ENCODE data around the gene KERA. TPM values are rescaled to one million over a fixed set of nuclear protein-coding genes. Genes with fewer than 3 reads are reported as not detected.
"Not testable (repeated sequence)": the region's sequence is repeated elsewhere in the genome, so short reads cannot be mapped to it uniquely, and the experiment has no call there.

KERA gene, protein sequence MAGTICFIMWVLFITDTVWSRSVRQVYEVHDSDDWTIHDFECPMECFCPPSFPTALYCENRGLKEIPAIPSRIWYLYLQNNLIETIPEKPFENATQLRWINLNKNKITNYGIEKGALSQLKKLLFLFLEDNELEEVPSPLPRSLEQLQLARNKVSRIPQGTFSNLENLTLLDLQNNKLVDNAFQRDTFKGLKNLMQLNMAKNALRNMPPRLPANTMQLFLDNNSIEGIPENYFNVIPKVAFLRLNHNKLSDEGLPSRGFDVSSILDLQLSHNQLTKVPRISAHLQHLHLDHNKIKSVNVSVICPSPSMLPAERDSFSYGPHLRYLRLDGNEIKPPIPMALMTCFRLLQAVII
- total RNA-seq, result not detected
- long read RNA-seq, result 0 reads

DNA sequence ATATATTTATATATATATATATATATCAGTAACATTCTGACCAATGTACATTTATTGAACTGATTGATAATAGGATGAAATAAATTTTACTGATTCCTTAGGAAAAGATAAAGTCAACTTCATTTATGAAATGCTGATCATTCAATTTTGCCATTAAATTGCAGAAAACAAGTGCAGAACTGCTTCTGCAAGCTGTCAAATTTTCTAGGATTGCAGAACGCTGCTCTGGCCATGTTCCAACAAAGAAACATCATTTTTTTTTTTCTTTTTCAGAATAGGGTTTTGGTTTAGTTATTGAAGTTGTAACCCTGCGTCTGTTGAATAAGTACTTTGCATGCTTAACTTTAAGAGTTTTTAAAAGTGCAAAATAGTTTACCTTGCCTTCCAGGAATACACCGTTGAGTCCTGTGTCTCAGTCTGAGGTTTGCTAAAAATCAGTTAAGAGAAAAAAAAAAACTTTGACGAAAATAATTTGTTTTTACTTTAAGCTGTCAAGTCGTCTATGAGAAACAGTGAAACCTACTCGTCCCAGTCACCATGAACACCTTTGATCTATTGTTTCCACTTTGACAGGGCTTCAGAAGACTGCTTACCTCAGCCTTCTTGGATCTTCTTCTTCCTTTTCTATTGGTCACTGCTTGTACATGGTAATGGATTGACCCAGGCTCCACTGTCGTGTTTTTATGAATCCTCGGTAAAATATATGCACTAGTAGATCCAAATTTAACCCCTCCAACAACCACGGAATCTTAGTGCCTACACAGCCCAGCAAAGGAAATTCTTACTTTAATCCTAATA, at the start of gene KERA:
Gene KERA (minus strand): TSS at position 657 of the 798 bp plus-strand sequence. CDS start 1,743 bp downstream, outside the sequence.
- no peak for DNase-seq (ENCODE audit: low spot score)

DNA sequence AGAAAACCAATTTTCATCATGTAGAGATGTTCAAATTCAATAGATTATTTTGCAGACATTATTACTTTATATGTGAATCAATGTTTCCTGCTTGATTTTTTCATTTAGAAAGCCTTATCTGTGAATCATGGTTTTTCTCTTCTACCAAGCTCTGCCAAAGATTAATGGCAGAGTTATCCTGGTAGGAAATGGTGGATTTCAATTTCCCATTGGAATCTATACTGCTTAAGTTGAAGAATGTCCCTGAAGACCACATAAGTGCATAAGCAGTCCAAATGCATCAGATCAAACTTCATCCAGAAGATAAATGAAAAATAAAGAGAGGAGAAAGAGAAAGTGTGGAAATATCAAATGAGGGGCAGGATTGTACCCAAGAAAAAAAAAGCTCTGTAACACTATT, 48.5 kb upstream of the KERA start:
- DNase-seq (ENCODE audit: low spot score), result no peak

DNA sequence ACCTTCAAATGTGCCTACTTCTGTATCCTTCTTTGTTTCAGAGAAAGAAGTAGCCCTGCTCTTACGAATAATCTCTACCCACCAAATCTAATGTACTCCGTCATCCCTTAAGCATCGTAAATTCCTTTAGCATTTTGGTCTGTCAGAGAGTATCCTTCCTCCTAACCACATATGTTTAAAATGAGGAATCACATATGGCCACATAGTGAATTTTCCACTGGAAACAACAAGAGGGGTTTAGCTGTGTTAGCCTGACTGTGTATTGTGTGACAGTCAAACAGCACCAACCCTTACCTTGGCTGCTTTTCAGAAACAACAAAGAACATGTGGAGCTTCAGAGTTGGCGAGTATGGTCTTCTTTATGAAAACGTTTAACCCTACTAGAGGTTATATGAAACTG, 48.0 kb upstream of the KERA start:
- DNase-seq (ENCODE audit: low spot score), result no peak

DNA sequence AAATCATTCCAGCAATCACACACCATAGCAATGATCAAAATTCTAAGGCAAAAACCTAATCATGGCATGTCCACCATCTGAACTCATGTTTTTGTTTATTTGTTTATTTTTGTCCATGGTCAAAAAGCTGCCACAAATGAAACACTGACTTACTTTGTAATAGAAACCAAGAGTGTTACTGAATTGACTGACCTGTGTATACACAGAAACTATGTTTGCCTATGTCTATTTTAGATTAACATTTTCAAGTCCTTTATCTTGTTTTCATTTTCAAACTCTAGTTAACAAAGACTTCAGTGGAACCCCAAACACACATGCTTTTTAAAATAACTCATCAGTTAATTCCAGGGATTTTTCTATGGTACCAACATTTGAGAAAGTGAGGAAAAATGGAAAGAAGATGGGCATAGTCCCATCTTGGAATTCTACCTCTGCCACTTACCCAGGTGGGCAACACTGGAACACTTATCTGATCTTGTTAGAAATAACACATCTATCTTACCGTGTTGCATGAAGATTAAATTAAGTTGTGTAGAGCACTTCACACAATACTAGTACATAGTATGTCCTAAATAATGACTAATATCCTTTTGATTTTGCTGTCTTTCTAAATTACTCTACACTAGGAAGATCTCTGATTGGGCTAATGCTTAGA, 47.1 kb upstream of the KERA start:
- DNase-seq (ENCODE audit: low spot score), result no peak

DNA sequence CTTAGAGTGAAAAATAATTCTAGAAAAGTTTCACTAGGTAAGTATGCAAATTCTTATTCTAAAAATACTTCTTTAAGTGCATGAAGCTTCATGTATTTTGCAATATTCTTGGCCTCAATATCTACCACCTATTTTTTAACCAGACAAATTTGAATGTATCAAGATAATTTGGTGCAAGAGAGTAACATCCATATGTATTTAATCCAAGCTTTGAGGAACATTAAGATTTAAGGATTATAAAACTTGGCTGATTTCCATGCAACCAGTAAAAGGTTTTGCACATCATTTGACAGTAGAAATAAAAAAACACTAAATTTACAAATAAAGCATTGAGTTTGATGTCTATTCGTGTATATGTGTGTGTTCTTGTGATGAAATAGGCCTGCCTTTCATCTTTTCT, 45.8 kb upstream of the KERA start:
- no peak for DNase-seq (ENCODE audit: low spot score)

DNA sequence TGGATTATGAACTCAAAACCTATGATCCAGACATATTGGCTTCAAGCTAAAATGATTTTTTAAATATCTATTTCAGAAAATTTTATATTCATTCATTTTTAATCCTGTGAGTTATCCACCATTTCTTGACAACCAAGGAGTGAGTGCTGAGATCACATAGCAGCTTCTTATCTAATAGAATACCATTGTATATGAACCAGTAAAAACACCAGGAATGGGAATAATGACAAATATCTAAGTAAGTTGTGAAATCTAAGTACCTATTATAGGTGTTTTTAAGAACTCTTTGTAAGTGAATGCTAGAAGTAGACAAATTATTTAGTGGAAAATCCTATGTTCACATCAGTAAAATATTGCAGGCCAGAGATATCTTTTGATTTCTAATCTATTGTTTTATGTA, 45.3 kb upstream of the KERA start:
- no peak for DNase-seq (ENCODE audit: low spot score)

DNA sequence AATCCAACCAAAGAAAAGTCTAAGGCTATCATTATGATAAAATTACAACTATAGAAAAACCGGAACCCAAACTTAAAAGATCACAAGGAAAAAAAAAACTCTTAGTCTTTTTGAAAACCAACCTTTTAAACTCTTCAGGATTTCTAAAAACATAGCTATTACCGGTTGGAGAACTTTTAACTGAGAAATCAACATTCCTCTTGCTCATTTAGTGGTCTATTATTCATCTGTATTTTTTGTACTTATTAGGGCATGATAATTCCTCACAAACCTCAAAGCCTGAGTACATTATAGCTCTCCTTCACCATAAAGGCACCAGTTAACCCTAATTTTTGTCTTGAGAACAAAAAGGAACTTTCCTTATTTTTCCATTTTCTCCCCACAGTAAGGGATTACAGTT, 43.1 kb upstream of the KERA start:
- no peak for DNase-seq (ENCODE audit: low spot score)

DNA sequence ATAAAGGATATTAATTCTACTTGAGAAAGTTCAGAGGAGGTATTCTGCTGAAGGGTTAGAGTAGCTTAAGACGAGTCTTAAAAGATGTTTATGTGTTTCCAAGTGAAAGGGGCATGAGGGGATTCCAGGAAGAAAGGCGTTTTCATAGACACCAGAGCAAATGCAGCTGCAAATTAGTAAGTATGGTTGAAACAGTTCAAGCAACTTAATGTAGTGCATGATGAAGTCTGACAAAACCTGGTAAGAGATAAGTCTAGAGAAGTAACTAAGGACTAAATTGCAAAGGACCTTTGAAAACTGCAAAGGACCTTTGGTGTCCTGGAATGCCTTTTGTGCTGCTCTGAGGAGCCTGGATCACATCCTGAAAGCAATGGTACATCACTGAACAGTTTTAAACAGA, 42.0 kb upstream of the KERA start:
- DNase-seq (ENCODE audit: low spot score), result no peak

DNA sequence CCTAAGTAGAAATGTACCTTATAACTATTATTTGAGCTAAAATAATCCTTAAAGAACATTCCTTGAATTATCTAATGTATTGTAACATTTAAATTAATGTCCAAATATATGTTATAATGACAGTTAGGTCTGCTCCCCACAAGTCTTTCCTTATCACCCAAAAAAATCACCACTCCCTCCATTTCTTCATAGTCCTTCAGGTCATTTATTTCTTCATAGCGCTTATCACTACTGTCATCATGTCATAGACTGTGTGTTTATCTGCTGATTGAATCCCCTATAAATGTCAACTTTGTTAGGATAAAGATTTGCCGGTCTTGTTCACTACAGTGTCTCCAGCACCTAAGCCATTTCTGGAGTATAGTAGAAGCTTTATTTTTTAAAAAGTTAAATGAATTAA, 41.5 kb upstream of the KERA start:
- DNase-seq (ENCODE audit: low spot score), result no peak

DNA sequence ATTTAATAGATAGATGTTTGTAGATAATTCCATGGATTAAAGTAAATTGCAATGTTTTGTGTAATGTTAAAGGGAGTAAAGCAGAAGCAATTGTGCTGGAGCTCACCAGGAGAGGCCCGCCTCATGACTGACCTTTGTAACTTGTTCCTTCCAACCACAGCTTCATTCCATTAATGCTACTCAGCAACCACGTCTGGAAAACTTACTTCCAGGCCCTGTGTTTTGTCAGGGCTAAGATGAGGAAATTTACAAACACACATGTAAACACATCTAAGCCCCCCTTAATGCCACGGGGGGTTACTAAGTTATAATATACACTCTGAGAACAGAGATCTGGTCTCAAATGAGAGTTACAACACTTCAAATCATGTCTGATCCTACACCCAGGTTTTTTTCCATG, 41.1 kb upstream of the KERA start:
- DNase-seq (ENCODE audit: low spot score), result no peak

DNA sequence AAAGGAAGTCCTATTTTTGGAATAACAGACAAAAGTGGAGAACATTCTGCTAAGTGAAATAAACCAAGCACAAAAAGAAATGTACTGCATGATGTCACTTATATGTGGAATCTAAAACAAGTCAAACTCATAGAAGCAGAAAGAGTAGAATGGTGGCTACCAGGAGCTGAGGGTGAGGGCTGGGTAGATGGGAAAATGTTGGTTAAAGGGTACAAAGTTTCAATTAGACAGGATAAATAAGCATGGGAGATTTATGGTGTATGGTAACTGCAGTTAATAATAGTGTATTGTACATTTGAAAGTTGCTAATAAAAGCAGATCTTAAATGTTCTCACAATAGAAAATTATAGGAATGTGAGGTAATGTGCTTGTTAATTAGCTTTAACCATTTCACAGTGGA, 40.6 kb upstream of the KERA start:
- no peak for DNase-seq (ENCODE audit: low spot score)

DNA sequence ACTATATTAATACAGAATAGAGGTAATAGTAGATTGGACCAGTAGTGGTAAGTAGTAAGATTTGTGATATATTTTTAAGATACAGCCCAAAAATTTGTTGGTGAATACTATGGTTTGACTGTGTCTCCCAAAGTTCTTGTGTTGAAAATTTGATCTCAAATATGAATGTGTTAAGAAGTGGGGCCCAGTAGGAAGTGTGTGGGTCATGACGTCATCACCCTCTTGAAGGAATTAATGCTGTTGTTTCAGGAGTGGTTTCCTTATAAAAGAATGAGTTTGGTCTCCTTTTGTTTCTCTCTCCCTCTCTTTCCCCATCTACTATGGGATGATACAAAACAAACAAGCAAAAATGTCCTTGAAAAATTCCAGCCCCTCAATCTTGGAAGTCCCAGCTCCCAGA, 37.1 kb upstream of the KERA start:
- DNase-seq (ENCODE audit: low spot score), result no peak

DNA sequence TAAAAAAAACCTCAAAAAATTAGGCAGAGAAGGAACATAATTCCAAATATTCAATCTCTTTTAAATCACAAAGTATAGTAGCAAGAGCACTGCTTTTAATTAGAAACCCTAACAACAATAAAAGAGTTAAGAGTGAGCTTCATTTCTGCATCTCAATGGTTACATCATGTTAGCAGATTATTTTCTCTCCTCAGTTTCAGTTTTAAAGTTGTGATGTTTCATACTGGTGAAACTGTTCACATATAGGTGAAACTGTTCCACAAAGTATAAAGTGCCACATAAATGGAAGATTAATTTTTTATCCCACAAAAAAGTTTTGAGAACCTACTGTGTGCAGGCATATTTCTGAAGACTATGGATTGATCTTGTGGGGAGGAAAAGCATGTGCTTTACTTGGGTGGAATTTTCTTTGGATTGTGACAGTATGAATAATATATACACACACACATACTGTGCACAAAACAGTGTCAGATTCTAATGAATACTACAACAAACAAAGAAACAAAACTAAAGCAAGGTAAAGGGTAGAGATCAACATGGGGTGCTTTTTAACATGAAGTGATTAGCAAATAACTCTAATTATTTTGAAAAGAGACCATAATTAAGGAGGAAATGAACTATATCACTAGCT, 36.3 kb upstream of the KERA start:
- no peak for DNase-seq (ENCODE audit: low spot score)

DNA sequence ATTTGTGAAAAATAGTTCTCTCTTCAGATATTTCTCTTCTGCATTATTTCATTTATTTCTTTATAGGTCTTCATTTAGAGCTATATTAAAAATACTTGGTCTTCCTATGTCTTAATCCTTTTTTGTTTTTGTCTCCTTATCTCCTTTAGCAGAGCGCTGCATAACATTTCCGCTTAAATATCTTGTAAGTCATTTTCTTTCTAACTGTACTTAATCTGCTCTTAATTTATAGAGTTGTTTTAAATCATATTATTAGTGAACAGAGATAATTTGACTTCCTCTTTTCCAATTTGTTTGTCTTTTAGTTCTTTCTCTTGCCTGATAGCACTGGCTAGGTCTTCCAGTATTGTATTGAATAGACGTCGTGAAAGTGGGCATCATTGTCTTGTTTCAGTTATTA, 35.5 kb upstream of the KERA start:
- no peak for DNase-seq (ENCODE audit: low spot score)

DNA sequence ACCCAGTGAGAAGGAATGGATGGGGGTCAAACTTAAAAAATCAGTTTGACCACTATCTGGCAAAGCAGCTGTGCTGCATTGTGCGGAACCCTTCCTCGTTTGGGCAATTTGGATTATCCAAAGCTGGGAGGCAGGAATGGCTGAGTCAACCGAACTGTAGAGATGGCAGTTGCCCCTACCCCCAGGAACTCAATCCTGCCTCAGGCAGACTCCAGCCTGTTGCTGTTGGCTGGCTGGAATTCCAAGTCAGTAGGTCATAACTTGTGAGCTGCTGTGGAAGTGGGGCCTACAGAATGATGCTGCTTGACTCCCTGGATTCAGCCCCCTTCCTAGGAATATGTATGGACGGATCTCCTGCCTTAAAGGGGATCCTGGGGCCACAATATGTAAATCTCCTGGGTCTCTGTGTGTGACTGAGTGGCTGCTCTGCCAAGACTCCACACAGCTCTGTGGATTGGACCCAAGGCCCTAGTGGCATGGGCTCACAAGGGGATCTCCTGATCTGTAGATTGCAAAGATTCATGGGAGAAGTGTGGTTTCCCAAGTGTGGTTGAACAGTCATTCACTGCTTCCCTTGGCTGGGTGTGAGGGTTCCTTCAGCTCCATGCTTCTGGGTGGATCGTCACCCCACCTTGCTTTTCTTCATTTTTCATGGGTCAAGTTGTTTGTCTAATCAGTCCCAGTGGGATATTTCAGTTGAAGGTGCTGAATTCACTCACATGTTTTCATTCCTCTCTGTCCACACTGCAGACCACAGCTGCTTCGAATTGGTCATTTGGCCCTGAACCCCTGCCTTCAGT, 34.3 kb upstream of the KERA start:
- no peak for DNase-seq (ENCODE audit: low spot score)

DNA sequence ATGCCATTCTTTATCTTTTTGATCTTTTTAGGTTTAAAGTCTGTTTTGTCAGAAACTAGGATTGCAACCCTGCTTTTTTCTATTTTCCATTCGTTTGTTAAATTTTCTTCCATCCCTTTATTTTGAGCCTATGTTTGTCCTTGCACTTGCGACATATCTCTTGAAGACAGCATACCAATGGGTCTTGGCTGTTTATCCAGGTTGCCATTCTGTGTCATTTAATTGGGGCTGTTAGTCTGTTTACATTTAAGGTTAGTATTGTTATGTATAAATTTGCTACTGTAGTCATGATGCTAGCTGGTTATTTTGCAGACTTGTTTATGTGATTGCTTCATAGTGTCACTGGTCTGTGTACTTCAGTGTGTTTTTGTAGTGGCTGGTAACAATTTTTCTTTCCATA, 32.1 kb upstream of the KERA start:
- DNase-seq (ENCODE audit: low spot score), result not testable (repeated sequence)

DNA sequence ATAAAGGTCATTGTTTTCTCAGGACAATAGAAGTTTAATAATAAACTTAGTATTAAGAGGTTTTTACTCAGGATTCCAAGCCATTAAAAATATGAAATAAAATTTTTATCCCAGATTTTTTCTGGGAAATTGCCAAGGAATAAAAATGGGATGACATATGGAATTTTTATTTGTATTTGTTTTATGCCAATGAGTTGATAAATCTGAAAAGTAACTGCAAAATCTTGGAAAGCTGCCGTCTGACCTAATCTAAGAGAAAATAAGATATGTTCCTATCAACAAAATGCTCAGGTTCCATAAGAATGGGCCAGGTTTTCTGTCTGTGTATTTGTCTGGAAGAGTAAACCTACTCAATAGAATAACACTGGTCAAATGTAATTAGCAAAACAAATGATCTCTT, 22.2 kb upstream of the KERA start:
- DNase-seq (ENCODE audit: low spot score), result no peak

DNA sequence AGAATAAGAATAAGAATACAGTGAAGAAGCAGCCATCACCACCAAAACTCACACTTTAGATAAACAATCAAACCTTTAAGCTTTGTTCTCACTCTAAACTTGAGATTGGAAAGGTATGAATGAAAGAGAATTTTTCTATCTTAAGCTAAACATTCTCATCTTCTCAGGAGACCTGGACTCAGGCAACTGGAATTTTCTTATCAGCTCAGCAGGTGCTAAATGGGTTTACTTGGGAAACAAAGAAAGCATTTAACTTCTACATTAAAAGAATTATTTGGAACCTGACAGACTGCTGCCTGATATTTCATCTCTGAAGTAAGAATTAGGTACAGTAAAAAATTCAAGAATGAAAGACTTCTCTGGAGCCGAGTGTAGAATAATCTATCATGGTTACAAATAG, 20.7 kb upstream of the KERA start:
- no peak for DNase-seq (ENCODE audit: low spot score)

DNA sequence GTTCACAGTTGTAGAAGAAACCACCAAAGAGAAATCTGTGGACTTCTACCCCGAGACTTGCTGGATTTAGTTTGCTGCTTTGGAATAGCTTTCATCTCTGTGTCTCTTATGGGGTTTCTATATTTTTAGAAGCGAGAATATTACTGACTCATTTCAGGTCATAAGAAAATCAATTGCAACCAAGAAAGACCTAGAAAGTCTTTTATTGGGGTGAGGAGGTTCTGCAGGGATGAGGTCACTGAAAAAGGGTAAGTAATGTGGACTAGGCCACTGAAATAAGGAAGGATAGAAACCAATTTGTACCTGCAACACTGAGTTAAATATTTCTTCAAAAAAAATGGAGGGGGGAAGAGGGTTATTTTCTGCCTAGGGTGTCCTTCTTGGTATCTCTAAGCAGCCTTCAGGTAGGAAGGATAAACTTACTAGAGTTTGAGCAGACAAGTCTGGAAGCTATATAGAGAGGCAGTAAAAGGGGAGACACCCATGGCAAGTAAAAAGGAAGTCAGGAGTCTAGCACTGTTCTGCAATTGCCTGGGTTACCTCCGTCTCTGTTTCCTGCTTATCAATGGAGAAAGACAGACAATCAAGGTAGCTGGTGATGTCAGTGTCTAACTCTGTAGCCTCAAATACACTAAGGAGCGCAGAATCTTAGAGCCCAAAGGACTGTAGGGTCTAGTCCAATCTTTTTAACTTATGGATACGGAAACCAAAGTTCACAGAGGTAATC, 19.6 kb upstream of the KERA start:
- no peak for DNase-seq (ENCODE audit: low spot score)

DNA sequence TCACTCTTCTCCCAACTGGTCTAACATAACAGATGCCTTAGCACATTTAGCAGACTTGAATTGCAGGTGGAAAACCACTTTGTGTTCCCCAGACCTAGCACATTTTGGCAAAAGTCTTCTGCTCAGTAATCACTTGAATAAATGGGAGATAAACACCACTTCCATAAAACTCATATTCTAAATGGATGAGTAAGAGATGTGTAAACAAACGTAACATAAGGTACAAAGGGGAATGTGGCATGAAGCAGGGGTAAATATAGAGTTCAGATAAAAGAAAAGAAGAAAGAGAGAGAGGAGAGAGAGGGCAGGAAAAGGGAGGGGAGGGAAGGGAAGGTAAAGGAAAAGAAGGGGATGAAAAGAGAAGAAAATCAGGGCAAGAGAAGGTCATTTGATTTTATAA, 17.0 kb upstream of the KERA start:
- DNase-seq (ENCODE audit: low spot score), result no peak
